GM19043 (cell line): Measurements from ENCODE around the gene PRKCA.
"Not testable (repeated sequence)": the region's sequence is repeated elsewhere in the genome, so short reads cannot be mapped to it uniquely, and the experiment has no call there.

Source experiments
- ATAC-seq: cut with Tn5 transposase; IDR thresholded peaks from one replicate; pipeline ENCODE4 v1.9.1; 2021; ENCODE audit warnings: low read depth; ENCODE audit not compliant: unreplicated experiment

Gene PRKCA

GRCh38 chr17:66301864-66302741 lies at the start of gene PRKCA:
TSS of gene PRKCA (plus strand) at chr17:66302613.
- peak; percentile 75 for ATAC-seq

DNA sequence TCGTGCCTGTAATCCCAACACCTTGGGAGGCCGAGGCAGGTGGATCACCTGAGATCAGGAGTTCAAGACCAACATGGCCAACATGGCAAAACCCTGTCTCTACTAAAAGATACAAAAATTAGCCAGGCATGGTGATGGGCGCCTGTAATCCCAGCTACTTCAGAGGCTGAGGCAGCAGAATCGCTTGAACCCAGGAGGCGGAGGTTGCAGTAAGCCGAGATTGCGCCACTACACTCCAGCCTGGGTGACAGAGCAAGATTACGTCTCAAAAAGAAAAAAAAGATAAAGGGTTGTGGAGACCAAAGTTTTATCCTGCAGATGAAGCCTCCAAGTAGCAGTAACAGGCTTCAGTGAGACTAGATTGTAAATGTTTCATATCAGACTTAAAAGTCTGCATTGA lies 49.0 kb upstream of the PRKCA start:
- not testable (repeated sequence) for ATAC-seq

DNA sequence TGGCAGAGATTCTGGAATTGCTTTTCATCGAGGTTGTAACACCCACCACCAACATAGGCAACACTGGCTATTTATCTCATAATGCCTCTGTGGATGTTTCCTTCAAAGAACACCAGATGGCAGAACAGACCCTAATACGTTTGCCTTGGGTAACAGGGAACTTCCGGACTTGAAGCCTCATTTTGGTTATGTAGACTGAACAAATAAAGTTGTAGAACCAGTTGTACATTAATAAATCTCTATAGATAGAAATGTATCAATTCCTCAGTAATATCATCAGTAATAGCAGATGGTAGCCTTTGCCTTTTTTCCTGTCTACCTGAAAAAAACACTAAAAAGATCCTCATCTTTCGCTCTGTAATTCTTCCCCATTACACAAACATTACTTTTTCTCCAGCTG lies 47.3 kb upstream of the PRKCA start:
- ATAC-seq: peak; percentile 63

GRCh38 chr17:66255527-66255971 lies 46.9 kb upstream of the PRKCA start:
- ATAC-seq: no peak

DNA sequence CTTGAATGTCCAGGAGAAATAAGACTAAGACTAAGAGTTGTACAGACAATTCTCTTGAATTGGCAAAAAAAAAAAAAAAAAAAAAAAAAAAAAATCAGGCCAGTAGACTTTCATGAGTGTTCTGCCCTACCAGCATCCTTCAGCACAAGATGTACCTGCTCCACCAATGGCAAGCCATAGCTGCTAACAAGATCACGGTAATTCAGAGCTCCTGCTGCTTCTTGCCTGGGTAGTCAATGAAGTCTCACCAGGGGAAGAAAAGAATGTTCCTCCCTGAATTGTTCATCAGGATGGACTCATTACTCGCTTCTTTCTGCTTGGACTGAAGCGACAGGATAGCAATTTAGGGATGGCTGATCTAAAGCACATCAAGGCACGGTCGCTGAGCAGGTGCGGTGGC lies 42.1 kb upstream of the PRKCA start:
- no peak for ATAC-seq

- ATAC-seq: no peak
Observed at GRCh38 chr17:66260688-66261087, 41.7 kb upstream of the PRKCA start.

GRCh38 chr17:66262767-66263166 lies 39.6 kb upstream of the PRKCA start:
- no peak for ATAC-seq

DNA sequence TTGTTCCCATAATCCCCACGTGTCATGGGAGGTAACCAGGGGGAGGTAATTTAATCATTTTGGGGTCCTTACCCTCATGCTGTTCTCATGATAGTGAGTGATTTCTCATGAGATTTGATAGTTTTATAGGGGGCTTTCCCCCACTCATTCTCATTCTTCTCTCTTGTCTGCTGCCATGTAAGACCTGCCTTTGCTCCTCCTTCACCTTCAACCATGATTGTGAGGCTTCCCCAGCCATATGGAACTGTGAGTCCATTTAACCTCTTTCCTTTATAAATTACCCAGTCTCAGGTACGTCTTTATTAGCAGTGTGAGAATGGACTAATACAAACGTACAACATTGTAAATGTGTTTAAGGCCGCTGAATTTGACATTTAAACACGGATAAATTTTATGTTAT lies 37.7 kb upstream of the PRKCA start:
- ATAC-seq: no peak

- ATAC-seq: no peak
Observed at GRCh38 chr17:66268247-66268927, 34.0 kb upstream of the PRKCA start.

GRCh38 chr17:66270106-66270505 lies 32.3 kb upstream of the PRKCA start:
- no peak for ATAC-seq

GRCh38 chr17:66271512-66271911 lies 30.9 kb upstream of the PRKCA start:
- no peak for ATAC-seq

DNA sequence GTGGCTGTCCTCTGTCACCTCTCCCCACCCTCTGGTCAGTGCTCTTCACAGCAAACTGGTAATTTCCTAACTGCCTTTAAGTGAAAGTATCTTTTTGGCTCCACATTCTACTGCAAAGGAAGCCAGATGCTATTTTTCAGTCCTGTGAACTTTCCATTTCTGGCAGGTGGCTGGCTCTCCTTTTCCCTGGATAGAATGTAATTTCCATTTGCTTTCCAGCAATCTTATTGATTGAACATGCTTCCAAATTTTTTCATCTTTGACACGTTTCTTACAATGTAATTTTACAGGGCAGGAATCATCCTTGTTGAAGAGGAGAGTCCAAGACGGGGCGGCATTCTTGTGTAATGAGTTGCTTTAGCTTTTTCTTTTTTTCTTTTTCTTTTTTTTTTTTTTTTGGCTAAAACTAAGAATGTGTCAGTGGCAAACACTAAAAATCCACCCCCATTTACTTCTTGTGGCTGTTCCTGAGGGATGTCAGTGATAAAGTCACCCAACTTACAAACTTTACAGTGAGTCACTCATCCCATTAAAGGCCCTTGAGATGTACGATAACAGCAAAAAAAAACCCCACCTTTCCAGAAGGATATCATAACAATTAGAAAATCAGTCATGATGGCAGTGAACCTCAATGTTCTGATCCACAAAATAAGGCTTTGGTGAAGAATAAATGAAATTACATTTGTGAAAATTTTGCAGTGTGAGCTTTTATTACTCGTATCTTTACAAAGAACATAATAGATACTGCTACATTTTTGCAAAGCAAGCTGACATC lies 29.4 kb upstream of the PRKCA start:
- no peak for ATAC-seq

GRCh38 chr17:66273586-66273848 lies 28.9 kb upstream of the PRKCA start:
- no peak for ATAC-seq

DNA sequence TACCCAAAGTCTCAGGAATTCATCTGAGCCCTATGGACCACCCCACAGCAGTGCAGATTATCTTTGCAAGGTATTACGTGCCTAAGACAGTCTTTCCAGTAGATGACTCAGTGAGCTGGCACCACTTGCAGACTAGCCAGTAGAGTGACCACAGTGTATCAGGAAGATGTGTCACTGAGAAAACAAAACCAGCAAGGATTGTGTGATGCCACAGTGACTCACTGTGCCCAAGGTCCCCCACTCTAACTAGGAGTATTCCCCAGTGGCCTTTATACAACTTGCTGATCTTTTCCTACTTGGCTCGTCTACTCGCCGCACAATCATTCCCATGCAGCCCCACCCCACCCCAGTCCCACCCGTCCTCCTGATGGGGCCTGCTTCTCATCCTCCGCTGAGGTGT lies 26.8 kb upstream of the PRKCA start:
- ATAC-seq: no peak

DNA sequence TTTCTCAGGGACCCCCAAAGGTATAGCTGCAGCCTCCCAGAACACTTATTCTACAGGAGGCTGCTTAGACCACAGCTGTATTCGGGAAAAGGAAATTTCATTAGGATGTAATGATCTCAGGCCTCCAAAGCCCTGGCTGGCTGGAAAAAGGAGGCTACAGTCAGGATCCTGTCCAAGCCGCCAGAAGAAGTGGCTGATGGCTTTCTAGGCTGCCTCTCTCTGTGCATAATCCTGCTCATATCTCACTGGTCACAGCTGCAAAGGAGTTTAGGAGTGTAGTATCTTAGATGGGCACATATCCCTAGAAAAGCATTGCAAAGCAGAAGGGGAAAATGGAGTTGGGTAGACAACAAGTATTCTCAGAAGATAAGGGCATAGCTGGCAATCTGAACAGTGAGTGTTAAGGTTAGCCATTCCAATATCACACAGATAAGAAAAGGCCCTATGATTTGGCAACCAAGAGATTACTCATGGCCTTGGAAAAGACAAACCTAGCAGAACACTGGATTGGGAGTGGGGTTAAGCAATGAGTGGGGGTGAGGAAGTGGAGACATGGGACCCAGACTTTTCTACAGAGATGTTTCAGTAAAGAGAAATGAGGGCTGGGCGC lies 26.0 kb upstream of the PRKCA start:
- ATAC-seq: no peak

DNA sequence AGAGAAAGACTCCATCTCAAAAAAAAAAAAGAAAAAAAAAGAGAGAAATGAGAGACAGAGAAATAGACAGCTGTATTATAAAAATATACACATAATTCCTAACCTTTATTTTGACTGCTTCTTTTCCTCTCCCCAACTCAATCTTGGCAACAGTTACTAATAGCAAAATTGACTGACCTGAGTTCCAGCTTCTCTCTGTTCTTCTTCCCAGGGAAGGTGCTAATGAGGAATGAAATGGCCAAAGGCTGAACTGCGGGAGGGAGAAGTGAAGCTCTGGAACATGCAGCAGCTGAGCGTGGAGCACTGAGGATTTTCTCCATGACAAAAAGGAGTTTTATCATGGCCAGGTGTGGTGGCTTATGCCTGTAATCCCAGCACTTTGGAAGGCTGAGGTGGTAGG lies 25.2 kb upstream of the PRKCA start:
- no peak for ATAC-seq

- ATAC-seq: no peak
Observed at GRCh38 chr17:66281661-66282369, 20.6 kb upstream of the PRKCA start.

DNA sequence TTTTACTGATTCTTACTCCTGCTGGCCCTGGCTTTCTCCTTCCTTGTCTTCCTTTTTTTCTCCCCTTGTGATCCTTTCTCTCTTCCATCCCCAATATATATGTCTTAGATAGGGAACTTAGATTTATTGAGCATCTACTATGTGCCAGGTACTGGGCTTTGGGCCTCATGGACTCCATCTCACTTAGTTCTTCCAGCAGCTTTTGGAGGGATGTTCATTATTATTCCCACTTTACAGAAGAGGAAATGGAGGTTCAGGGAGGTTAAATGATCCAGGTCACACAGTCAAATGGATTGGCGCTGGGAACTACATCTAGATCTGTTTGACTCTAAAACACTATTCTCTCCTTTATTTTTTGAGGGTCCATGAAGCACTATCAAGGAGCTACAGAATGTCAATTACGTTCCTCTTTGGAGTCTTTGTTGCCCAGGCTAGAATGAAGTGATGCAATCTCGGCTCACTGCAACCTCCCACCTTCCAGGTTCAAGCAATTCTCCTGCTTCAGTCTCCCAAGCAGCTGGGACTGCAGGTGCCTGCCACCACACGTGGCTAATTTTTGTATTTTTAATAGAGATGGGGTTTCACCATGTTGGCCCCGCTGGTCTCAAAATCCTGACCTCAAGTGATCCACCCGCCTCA lies 19.0 kb upstream of the PRKCA start:
- no peak for ATAC-seq

DNA sequence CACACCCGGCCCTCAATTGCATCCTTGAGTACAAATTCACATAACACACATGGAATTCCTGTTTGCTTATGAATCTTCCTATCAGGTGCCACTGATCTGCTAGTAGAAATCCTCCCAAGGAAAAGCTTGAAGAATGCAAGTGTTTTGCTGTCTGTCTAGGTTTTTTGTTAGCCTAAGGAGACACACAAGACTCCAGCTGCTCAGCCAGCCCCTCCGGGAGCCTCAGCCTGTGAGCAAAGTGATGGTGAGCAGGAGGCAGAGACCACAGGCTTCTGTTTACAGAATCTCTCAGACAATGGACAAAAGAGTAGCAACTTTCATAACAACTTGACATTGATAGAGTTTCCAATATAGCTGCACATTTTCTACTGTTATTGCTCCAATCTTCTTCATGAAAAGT lies 18.4 kb upstream of the PRKCA start:
- ATAC-seq: no peak

GRCh38 chr17:66285149-66285548 lies 17.3 kb upstream of the PRKCA start:
- no peak for ATAC-seq
